Measurements from ENCODE around the gene MYL5. TPM values are rescaled to one million over a fixed set of nuclear protein-coding genes. Genes with fewer than 3 reads are reported as not detected.
A peak's percentile ranks its signal among the peaks of the same experiment; 100 is the strongest.

Gene MYL5
- total RNA-seq, 1 experiment from 2014 or later, result 18.0 TPM

GRCh38 chr4:664713-665231 is 9.6 kb upstream of the MYL5 start:
- Histone ChIP-seq H4K20me1 (ENCODE audit: control insufficient read depth, insufficient read depth, insufficient read length) (no peaks in the 10 kb centered on the region), H4K8ac (replicated peaks; ENCODE audit: insufficient read length, low read depth, low read length) (no peak overlapping the region), H3K4me1 (ENCODE audit: insufficient read depth, low read length) (no peaks in the 10 kb centered on the region), H2BK120ac (ENCODE audit: low read depth, low read length, poor library complexity, severe bottlenecking) (no peak overlapping the region), H3K9ac (ENCODE audit: extremely low read depth, insufficient read length, low read length) (no peak overlapping the region), H3K18ac (ENCODE audit: insufficient read length, low read depth, low read length) (no peak overlapping the region), H2AFZ (ENCODE audit: low read length) (no peak overlapping the region), H2BK20ac (ENCODE audit: low read depth, low read length, poor library complexity, severe bottlenecking) (no peak overlapping the region), H4K5ac (ENCODE audit: insufficient read length, low read depth, low read length) (no peak overlapping the region), H3K9me3 (ENCODE audit: control insufficient read depth, low read depth, low read length) (no peaks in the 10 kb centered on the region), H2BK15ac (ENCODE audit: low read depth, low read length) (no peak overlapping the region), H2BK5ac (ENCODE audit: insufficient read length, low read length) (no peak overlapping the region), H2BK12ac (ENCODE audit: insufficient read length, low read depth, low read length) (no peak overlapping the region), H3K4ac (ENCODE audit: low read depth, low read length) (no peak overlapping the region), H3K27ac (ENCODE audit: insufficient read length, low read depth, low read length) (no peak overlapping the region), H3K27me3 (ENCODE audit: insufficient read depth, low read length) (no peaks in the 10 kb centered on the region), H3K79me2 (ENCODE audit: insufficient read depth, low read length) (no peaks in the 10 kb centered on the region), H3T11ph (ENCODE audit: low read length) (no peak overlapping the region), H3K23me2 (ENCODE audit: insufficient read length, low read depth, low read length, poor library complexity, severe bottlenecking) (peaks cover 2% of the 10 kb centered on the region), H3K23ac (ENCODE audit: insufficient read length, low read depth, low read length) (no peak overlapping the region), H3K79me1 (ENCODE audit: insufficient read depth, low read depth, low read length, poor library complexity, severe bottlenecking) (no peaks in the 10 kb centered on the region), H3K14ac (ENCODE audit: insufficient read depth, low read length) (no peak overlapping the region), H3K4me2 (ENCODE audit: insufficient read depth, insufficient read length, low read length) (peak overlapping the region; percentile 78), H4K91ac (ENCODE audit: insufficient read length, low read depth, low read length) (no peak overlapping the region), H3K56ac (ENCODE audit: insufficient read length, low read depth, low read length) (no peak overlapping the region), H2AK5ac (ENCODE audit: insufficient read length, low read length) (no peak overlapping the region)
- Mint-ChIP-seq H3K4me3 (peak overlapping the region; percentile 71 to 80; a peak in 4 of 5 replicates), H3K4me1 (peaks cover 0 to 3% of the 10 kb centered on the region in 2 experiments; a peak in 1 of 4 replicates), H3K27ac (no peak overlapping the region), H3K9me3 (no peaks in the 10 kb centered on the region), H3K27me3 (ENCODE audit: low read depth) (peaks cover 2% of the 10 kb centered on the region; the same call in 1 of the 2 replicates), H3K36me3 (ENCODE audit: insufficient read depth in 1 of 3, low read depth in 3 of 3) (peaks cover 0 to 2% (median 0%) of the 10 kb centered on the region in 3 experiments; a peak in 4 of 7 replicates)
- no peak for TF ChIP-seq CTCF (conservative IDR thresholded peaks at IDR 0.05)
- DNase-seq, result peak; percentile 24
- WGBS (ENCODE audit: extremely low coverage, insufficient read length, low lambda C conversion rate), result no CpG with 5 or more reads among the region's 24 CpGs

Measured in H9 (cell line).